GM18909 (cell line): ENCODE results near the gene CHTF8.

Experiments used
- ATAC-seq: cut with Tn5 transposase; IDR thresholded peaks from one replicate; pipeline ENCODE4 v1.9.1; 2021; ENCODE audit warnings: mild to moderate bottlenecking; ENCODE audit not compliant: unreplicated experiment, poor library complexity

Gene CHTF8

DNA sequence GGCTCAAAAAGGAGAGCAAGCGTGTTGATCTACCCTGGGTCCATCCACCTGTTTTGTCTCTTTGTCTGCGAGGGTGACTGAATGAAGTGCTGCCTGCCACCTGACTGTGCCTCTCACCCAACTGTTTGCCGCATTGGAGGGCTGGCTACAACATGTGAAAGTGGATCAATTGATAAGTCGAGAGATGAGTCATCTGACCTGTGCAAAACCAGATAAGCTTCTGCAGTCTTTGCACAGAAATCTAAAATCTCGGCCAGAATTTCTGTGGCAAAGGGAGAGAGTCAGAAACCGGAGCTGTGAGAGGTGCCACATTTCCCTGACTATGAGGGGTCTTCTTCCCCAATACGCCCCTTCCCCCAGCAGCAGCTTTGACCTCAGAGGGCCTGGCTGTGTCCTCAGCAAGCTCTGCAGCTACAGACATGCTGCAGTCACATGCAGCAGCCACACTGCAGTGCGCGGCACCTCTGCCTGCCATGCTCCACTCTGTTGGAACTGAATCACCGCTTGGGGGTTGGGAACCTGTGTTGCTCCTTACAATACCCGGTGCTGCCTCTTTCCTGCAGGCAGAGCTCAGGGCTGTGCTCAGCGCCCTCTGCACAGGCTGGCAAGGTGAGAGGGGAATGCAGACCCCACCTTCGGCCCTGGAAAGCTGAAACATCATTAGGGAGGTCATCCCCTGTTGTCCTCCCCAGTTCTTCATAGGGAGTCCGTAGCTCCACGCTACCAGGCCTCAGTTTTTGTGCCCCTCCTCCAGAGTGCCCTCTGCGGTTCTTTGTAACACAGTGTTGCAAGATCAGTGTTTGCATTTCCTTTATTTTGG, 43.1 kb downstream of the CHTF8 start:
- no peak for ATAC-seq

DNA sequence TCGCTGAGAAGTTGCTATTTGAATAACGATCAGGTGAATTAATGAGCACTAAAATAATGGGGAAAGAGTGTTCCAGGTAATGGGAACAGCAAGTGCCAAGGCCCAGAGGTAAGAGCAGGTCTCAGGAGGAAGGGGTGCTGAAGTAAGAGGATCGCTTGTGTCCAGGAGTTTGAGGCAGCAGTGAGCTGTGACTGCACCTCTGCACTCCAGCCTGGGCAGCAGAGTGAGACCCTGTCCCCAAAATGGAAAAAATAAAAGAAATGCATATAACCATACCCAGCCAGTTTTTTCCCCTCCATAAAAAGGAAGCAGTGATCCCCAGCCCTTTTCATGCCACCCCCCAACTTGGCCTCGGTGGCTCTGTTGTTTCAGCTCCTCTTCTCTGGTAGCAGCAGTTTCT, 43.7 kb downstream of the CHTF8 start:
- no peak for ATAC-seq

- no peak for ATAC-seq
Observed at GRCh38 chr16:69087161-69087581, 45.2 kb downstream of the CHTF8 start.

DNA sequence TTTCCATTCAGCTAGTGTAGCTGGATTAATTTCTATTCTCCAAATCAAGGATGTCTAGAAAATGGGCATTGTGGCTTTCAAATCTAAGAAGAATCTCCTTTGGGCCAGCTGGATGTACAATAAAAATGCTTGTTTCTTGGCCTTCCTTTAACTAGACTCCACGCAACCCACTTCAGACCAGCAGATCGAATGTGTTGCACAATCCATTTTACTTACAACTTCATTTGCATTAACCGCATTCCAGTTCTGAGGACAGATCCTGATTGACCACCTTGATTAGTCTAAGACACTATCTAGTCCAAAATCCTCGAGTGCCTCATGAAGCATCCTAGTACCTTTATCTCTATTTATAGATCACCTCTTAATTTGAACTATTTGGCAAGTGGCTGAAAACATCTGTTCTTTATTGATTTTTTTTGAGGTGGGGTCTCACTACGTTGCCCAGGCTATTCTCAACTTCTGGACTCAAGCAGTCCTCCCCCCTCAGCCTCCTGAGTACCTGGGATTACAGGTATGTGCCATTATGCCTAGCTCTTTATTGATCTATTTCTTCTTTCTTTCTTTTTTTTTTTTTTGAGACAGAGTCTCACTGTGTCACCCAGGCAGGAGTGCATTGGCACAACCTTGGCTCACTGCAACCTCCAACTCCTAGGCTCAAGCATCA, 47.2 kb downstream of the CHTF8 start:
- no peak for ATAC-seq

GRCh38 chr16:69084289-69084688, 48.1 kb downstream of the CHTF8 start:
- ATAC-seq, result no peak

DNA sequence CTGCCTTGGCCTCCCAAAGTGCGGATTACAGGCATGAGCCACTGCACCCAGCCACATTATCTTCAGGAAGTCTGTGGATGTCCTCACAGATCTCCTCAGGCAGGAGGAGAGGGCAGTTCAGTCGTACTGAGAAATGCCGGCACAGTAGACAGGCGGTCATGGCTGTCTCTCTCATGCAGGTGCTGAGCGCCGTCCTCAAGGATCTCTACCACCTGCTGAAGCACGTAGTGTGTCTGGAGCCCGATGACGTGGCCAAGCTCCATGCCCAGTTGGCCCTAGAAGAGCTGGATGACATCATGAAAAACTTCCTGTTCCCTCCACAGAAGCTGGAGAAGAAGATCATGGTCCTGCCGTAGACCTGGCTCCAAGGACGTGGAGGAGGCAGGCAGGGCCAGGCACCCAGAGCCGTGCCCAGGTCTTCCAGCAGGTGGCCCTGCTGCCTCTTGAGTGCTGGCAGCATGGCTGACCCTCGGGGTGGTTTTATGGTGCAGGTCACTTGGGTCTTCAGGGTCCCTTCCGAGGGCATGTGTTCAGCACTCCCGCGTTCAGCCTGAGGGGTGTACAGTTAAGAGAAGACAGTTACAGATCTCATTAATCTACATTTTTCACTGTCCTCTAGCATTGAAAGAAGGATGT, 49.0 kb downstream of the CHTF8 start:
- ATAC-seq, result no peak

DNA sequence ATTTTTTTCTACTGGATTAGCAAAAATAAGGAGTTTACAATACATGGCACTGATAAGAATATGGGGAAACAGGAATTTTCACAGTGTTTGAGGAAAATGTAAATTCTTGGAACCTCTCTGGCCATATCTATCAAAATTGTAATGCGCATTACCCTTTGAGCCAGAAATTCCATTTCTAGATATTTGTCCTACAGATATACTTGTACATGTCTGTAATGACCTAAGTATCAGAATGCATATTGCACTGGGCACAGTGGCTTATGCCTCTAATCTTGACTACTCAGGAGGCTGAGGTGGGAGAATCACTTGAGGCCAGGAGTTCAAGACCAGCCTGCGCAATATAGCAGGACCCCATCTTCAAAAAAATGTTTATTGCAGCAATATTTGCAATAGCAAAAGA, 52.7 kb downstream of the CHTF8 start:
- no peak for ATAC-seq

GRCh38 chr16:69078073-69078472, 54.3 kb downstream of the CHTF8 start:
- no peak for ATAC-seq

DNA sequence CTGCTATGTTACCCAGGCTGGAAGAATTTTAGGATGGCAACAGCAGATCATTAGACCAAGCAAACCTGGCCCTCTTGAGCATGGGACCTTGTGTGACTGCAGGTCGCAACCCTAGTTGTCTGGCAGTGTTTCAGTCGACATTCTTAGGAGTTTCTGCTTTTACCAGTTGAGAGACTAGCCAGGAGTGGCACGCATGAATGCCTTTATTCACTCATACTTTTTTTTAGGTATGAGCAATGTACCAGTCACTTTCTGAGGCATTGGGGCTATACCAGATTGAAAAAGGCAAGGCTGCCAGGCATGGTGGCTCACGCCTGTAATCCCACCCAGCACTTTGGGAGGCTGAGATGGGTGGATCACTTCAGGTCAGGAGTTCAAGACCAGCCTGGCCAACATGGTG, 55.1 kb downstream of the CHTF8 start:
- no peak for ATAC-seq

GRCh38 chr16:69073181-69073702, 59.1 kb downstream of the CHTF8 start:
- ATAC-seq, result no peak

DNA sequence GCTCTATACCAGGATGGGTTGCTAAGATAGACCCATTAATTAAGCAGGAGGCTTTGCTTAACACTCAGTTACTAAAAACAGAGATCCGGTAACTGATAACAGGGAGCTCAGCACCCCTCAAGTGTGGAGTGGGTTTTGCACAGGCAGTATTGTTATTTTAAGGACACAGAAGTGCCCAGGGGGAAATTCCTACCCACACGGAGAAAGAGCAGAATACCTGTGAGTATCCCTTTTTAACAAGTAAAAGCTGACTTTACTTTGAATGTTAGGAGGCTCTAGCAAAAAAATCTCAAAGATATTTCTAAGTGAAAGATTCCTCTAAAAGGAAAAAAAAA, 59.8 kb downstream of the CHTF8 start:
- ATAC-seq, result no peak

DNA sequence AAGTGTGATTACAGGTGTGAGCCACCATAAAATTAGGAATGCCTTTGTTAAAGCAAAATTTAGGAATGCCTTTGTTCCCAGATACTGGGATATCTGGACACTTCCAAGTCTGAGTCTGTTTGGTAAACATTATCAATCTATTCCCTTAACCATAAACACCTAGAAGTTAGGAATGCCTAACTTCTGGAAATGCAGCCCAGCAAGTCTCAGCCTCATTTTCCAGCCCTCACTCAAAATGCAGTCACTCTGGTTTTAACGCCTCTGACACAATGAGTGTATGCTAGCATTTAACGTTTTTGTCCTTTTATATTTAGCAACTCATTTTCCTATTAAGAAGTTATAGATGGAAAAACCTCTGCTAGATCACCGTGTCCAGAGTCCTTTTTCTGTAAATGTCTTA, 61.4 kb downstream of the CHTF8 start:
- no peak for ATAC-seq

DNA sequence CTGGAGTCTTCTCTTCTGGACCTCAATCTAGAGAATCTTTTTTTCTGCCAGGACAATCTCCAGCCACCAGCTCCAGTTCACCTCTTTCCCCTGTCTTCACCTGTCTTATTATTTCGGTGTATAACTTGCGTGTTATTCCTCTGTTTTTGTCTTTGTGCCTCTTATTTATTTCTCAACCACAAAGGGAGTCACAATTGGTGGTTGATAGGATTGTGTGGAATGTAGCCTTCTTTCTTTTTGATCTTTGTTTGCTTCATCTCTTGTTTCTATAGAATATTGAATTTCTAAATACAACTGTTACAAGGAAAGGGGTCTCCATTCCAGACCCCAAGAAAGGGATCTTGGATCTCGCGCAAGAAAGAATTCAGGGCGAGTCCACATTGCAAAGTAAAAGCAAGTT, 62.9 kb downstream of the CHTF8 start:
- no peak for ATAC-seq
